Activated naive CD8-positive, alpha-beta T cell treated with anti-CD3 and anti-CD28 coated beads, Interleukin-2, amount 50 U/mL, for 16 hours (primary cell): Measurements from ENCODE around the gene MVB12B.

Experiments used
- DNase-seq: peaks from one replicate; pipeline ENCODE4 v3.0.0-alpha.2; 2020; ENCODE audit warnings: low read depth, low spot score

MVB12B gene

GRCh38 chr9:126505697-126506346, 179.2 kb downstream of the MVB12B start:
- DNase-seq: no peak

GRCh38 chr9:126506361-126507317, 180.0 kb downstream of the MVB12B start:
- DNase-seq: no peak

- DNase-seq: no peak
These were observed 180.9 kb downstream of the MVB12B start for GRCh38 chr9:126507318-126508109.

- no peak for DNase-seq
These were observed 181.6 kb downstream of the MVB12B start for GRCh38 chr9:126508171-126508591.

GRCh38 chr9:126508928-126509327, 182.3 kb downstream of the MVB12B start:
- DNase-seq: no peak

- no peak for DNase-seq
These were observed 183.1 kb downstream of the MVB12B start for GRCh38 chr9:126509718-126510117.

GRCh38 chr9:126510564-126510963, 183.9 kb downstream of the MVB12B start:
- DNase-seq: no peak

GRCh38 chr9:126511411-126511810, 184.8 kb downstream of the MVB12B start:
- no peak for DNase-seq

- DNase-seq: no peak
These were observed 186.8 kb downstream of the MVB12B start for GRCh38 chr9:126513159-126514036.

GRCh38 chr9:126514037-126514821, 187.6 kb downstream of the MVB12B start:
- no peak for DNase-seq

GRCh38 chr9:126515001-126515872, 188.6 kb downstream of the MVB12B start:
- DNase-seq: no peak

GRCh38 chr9:126515873-126516505, 189.4 kb downstream of the MVB12B start:
- DNase-seq: no peak

GRCh38 chr9:126516561-126516935, 189.9 kb downstream of the MVB12B start:
- DNase-seq: no peak

GRCh38 chr9:126516936-126517832, 190.6 kb downstream of the MVB12B start:
- no peak for DNase-seq

GRCh38 chr9:126517833-126518356, 191.3 kb downstream of the MVB12B start:
- no peak for DNase-seq

- DNase-seq: no peak
These were observed 192.1 kb downstream of the MVB12B start for GRCh38 chr9:126518763-126519162.

GRCh38 chr9:126519660-126520420, 193.2 kb downstream of the MVB12B start:
- no peak for DNase-seq
